ENCODE measurements around the gene MTUS2. TPM values are rescaled to one million over a fixed set of nuclear protein-coding genes. Genes with fewer than 3 reads are reported as not detected.

The MTUS2 gene
- total and polyA plus RNA-seq, 2 donors (not counting 1 experiment from before 2014, with no cell fraction given): 0.06 TPM; not detected in 1

DNA sequence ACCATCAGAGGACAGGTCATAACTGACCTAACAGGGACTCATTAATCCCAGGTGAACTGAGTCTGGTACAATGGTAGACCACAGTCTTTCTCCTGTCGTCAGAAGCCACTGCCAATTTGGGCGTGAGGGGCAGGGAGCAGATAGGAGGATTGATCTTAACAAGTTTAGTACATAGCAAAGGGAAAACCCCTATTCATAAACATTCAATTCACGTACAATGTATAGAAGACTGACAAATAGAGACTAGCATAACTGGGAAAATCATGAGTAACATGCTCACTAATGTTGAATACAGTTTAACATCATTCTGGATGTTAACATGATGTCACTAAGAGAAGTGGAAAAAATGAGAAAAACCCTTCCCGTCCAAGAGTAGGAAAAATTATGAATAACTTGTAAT, 721.3 kb downstream of the MTUS2 start:
- no peak overlapping the region for H2AFZ ChIP-seq (ENCODE audit: low read length)
- no peak for TF ChIP-seq CTCF (conservative IDR thresholded peaks at IDR 0.05 in 1 of 2, IDR thresholded peaks at IDR 0.05 in 1 of 2; ENCODE audit: low read depth in 1 of 2, low read length in 2 of 2)
- no peak for TF ChIP-seq EZH2 (IDR thresholded peaks at IDR 0.05; ENCODE audit: low read length, missing control alignments)
- no peaks in the 10 kb centered on the region for H3K27me3 ChIP-seq (ENCODE audit: control insufficient read depth, insufficient read depth, low read length)
- DNase-seq (ENCODE audit: low read depth in 2 of 2): no peak
- H3K4me1 ChIP-seq (ENCODE audit: control insufficient read depth, extremely low read depth, insufficient read depth, low read length): no peaks in the 10 kb centered on the region
- no peaks in the 10 kb centered on the region for H4K20me1 ChIP-seq (ENCODE audit: control insufficient read depth, extremely low read depth, insufficient read depth, low read length)
- peaks cover 4% of the 10 kb centered on the region for H3K36me3 ChIP-seq (ENCODE audit: control insufficient read depth, insufficient read depth, low read length)
- no peaks in the 10 kb centered on the region for H3K9me3 ChIP-seq (ENCODE audit: control insufficient read depth, insufficient read depth, low read depth, low read length)
- H3K9ac ChIP-seq (ENCODE audit: insufficient read depth, low read length): no peak overlapping the region
- no peak overlapping the region for H3K27ac ChIP-seq (ENCODE audit: insufficient read depth, low read length)
- H3K4me3 ChIP-seq (replicated peaks in 1 of 4; ENCODE audit: control extremely low read depth in 1 of 4, insufficient read depth in 1 of 4, low read depth in 3 of 4, low read length in 4 of 4): no peak overlapping the region
- H3K4me2 ChIP-seq (ENCODE audit: extremely low read depth, insufficient read depth, low read length): no peak overlapping the region
- peaks cover 18% of the 10 kb centered on the region for H3K79me2 ChIP-seq (ENCODE audit: control insufficient read depth, insufficient read depth, low read length)

- Histone ChIP-seq H3K27ac (ENCODE audit: insufficient read depth, low read length) (no peak overlapping the region), H3K4me1 (ENCODE audit: control insufficient read depth, extremely low read depth, insufficient read depth, low read length) (no peaks in the 10 kb centered on the region), H3K36me3 (ENCODE audit: control insufficient read depth, insufficient read depth, low read length) (peaks cover 4% of the 10 kb centered on the region), H3K27me3 (ENCODE audit: control insufficient read depth, insufficient read depth, low read length) (no peaks in the 10 kb centered on the region), H4K20me1 (ENCODE audit: control insufficient read depth, extremely low read depth, insufficient read depth, low read length) (no peaks in the 10 kb centered on the region), H3K4me2 (ENCODE audit: extremely low read depth, insufficient read depth, low read length) (no peak overlapping the region), H3K79me2 (ENCODE audit: control insufficient read depth, insufficient read depth, low read length) (peaks cover 24% of the 10 kb centered on the region), H3K9ac (ENCODE audit: insufficient read depth, low read length) (no peak overlapping the region), H3K9me3 (ENCODE audit: control insufficient read depth, insufficient read depth, low read depth, low read length) (no peaks in the 10 kb centered on the region), H3K4me3 (replicated peaks in 1 of 4; ENCODE audit: control extremely low read depth in 1 of 4, insufficient read depth in 1 of 4, low read depth in 3 of 4, low read length in 4 of 4) (no peak overlapping the region), H2AFZ (ENCODE audit: low read length) (no peak overlapping the region)
- peak in 1 of 2 donors; percentile 39 for DNase-seq (ENCODE audit: low read depth in 2 of 2)
- TF ChIP-seq EZH2 (IDR thresholded peaks at IDR 0.05; ENCODE audit: low read length, missing control alignments) (no peak), CTCF (conservative IDR thresholded peaks at IDR 0.05 in 1 of 2, IDR thresholded peaks at IDR 0.05 in 1 of 2; ENCODE audit: low read depth in 1 of 2, low read length in 2 of 2) (no peak)
Measured at GRCh38 chr13:29542381-29542780, 722.2 kb downstream of the MTUS2 start.

GRCh38 chr13:29543230-29544215, 723.4 kb downstream of the MTUS2 start:
- H3K4me2 ChIP-seq (ENCODE audit: extremely low read depth, insufficient read depth, low read length): no peak overlapping the region
- H3K36me3 ChIP-seq (ENCODE audit: control insufficient read depth, insufficient read depth, low read length): peaks cover 4% of the 10 kb centered on the region
- H3K27ac ChIP-seq (ENCODE audit: insufficient read depth, low read length): no peak overlapping the region
- H3K4me3 ChIP-seq (replicated peaks in 1 of 4; ENCODE audit: control extremely low read depth in 1 of 4, insufficient read depth in 1 of 4, low read depth in 3 of 4, low read length in 4 of 4): no peak overlapping the region
- H2AFZ ChIP-seq (ENCODE audit: low read length): no peak overlapping the region
- TF ChIP-seq CTCF (conservative IDR thresholded peaks at IDR 0.05 in 1 of 2, IDR thresholded peaks at IDR 0.05 in 1 of 2; ENCODE audit: low read depth in 1 of 2, low read length in 2 of 2): no peak
- no peak for TF ChIP-seq EZH2 (IDR thresholded peaks at IDR 0.05; ENCODE audit: low read length, missing control alignments)
- peaks cover 30% of the 10 kb centered on the region for H3K79me2 ChIP-seq (ENCODE audit: control insufficient read depth, insufficient read depth, low read length)
- H3K4me1 ChIP-seq (ENCODE audit: control insufficient read depth, extremely low read depth, insufficient read depth, low read length): no peaks in the 10 kb centered on the region
- no peaks in the 10 kb centered on the region for H3K27me3 ChIP-seq (ENCODE audit: control insufficient read depth, insufficient read depth, low read length)
- H3K9me3 ChIP-seq (ENCODE audit: control insufficient read depth, insufficient read depth, low read depth, low read length): no peaks in the 10 kb centered on the region
- H3K9ac ChIP-seq (ENCODE audit: insufficient read depth, low read length): no peak overlapping the region
- H4K20me1 ChIP-seq (ENCODE audit: control insufficient read depth, extremely low read depth, insufficient read depth, low read length): no peaks in the 10 kb centered on the region
- peak; percentile 36 to 79 for DNase-seq (ENCODE audit: low read depth in 2 of 2)
